NCI-H1694 treated with DMSO at 0.1 percent for 48 hours (cell line): Measurements from ENCODE around the gene CNTNAP2.
"Not testable (repeated sequence)": the region's sequence is repeated elsewhere in the genome, so short reads cannot be mapped to it uniquely, and the experiment has no call there.

ENCODE experiments used
- DNase-seq: peaks from one replicate; lab custom pipeline; 2025; lab: John Stamatoyannopoulos, UW

Gene CNTNAP2

GRCh38 chr7:148261996-148262688, 2145.5 kb downstream of the CNTNAP2 start:
- no peak for DNase-seq

DNA sequence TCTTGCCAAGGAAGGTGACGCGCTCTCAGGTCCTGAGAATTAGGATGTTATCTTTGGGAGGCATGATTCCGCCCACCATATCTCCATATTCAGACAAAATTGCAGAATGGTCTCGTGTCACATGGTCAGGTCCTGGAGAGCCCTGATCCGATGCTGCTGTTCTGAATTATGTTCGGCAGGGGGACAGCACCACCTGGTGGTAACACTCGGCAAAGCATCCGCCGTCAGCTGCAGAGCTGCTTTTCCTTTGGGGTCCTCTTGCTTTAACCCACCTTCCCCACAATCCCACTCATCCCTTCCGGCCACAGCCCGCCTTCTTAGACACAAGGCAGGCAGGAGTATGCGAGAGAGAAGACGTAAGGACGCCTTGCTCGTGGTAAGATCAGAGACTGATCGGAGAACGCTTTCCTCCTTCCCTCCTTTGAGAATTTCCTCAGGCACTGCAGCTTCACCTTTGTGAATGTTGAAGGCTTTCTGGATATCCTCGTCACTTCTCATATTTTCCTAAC, 2146.2 kb downstream of the CNTNAP2 start:
- peak; percentile 50 for DNase-seq

GRCh38 chr7:148264933-148265557, 2148.4 kb downstream of the CNTNAP2 start:
- DNase-seq = peak; percentile 82

DNA sequence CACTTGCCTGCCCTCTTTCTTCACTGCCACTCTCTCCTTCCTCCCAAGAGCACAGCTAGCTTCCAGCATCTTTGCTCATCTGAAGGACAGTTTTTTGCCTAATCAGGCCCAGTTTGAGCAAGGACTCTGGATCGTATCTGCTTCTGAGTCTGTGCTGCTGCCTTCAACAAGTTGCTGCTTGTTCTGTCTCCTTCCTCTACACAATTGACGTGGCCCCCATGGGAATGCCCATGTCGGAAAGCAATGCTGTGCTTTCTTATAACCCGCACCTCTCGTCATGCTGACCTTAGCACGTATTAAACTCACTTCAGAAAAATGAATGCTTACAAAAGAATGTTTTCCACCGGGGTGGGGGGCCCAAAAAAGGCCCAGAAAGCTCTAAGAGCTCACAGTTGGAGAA, 2149.3 kb downstream of the CNTNAP2 start:
- no peak for DNase-seq

- no peak for DNase-seq
These were observed 2150.2 kb downstream of the CNTNAP2 start for GRCh38 chr7:148266795-148267194.

DNA sequence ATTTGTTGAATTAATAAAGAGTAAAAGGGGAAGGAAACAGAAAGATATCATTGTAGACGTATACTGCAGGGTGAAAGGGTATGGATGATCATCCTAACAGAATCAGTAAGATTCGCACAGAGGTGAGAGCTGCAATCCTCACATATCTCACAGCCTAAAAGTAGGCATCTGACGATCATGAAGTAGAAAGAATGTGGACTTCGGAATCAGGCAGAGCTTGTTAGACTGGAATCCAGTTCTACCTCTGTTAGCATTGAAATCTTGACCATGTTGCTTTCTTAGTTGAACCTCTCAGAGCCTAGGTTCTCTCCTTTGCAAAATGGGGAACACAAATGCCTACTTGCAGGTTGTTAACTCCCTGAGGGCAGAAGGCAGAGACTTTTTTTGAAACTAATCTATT, 2154.0 kb downstream of the CNTNAP2 start:
- DNase-seq = no peak

- DNase-seq = no peak
These were observed 2157.5 kb downstream of the CNTNAP2 start for GRCh38 chr7:148274118-148274517.

DNA sequence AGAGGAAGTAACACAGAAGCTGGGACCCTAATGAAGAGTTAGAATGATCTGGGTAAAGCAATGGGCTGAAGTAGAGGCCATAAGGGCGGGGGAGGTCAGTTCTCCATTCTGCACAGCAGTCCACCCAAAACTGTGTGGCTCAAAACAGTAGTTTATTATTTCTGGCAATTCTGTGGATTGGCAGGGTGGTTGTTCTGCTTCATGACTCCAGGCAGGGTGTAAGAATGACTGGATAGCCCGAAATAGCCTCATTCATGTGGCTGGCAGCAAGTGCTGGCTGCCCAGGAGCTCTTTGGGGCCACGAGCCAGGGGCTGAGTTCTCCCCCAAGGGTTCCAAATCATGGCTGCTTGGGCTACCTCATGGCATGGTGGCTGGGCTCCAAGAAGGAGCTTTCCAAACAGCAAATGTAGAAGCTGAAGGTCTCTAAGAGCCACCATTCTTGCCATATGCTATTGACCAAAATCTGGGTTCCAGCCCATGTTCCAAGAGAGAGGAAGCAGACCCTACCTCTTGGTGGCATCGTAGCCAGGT, 2158.8 kb downstream of the CNTNAP2 start:
- DNase-seq = no peak

- no peak for DNase-seq
These were observed 2159.9 kb downstream of the CNTNAP2 start for GRCh38 chr7:148276314-148277041.

DNA sequence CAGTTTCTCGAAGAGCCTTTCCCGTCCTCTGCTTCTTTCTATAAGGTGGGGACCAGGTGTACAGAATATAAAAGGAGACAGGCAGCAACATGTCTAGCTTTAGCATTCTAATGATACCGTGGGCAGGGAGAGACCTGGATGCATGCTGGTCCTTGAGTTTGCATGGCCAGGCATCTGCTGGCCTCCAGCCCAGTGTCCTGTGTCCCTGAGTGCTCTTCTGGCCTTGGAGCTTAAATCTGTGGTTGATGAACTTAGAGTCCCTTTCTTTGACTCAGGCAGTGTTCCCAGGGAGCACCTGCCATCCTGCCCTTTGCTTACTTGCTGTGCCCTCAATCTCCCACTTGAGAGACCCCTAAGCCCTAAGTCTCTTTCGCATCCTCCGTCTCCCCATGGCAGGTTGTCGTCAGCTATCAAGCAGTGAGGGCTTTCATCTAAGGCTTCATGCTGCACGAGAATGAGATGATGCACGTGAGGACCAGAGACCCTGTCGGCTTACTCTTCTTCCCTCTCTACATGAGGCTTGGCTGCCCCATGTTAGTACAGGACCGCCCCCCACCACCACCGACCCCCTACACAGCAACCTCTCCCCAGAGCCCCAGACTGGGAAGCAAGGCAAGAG, 2160.6 kb downstream of the CNTNAP2 start:
- no peak for DNase-seq

DNA sequence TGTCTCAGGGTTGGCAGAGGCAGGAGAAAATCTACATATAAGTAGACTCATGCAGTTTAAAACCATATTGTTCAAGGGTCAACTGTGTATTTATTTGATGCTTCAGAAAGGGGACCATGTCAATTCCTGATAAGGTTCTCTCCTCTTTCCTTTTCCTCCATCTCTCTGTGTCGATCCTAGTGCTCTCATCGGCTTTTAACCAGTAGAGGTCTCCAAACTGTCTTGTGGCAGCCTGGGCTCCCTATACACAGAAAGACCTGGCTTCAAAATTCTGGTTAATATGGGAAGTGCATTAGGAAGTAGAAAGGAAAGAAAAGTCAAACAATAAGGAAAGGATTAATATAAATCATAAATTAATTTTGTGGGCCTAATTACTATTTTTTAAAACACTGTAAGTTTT, 2169.5 kb downstream of the CNTNAP2 start:
- DNase-seq = peak; percentile 54

- no peak for DNase-seq
These were observed 2170.9 kb downstream of the CNTNAP2 start for GRCh38 chr7:148287538-148287937.

- DNase-seq = no peak
These were observed 2172.1 kb downstream of the CNTNAP2 start for GRCh38 chr7:148288592-148289151.

- DNase-seq = no peak
These were observed 2173.0 kb downstream of the CNTNAP2 start for GRCh38 chr7:148289630-148290029.

DNA sequence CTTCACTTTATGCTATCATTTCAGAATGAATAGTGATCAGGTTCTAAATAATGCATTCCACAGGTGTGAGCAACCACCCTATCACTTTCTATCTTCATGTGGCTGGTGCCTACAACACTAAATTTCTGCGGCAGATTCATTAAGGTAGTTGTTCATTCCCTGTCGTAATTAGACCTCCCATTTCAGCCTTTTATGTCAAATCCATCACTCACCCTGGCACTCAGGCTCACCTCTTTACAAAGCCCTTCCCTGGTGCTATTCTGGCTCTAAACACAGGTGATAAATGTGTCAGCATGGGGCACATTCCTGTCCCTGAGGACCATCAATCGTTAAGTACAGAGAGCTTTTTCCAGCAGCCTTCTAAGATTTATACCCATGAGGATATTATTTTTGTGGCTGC, 2173.9 kb downstream of the CNTNAP2 start:
- DNase-seq = no peak

DNA sequence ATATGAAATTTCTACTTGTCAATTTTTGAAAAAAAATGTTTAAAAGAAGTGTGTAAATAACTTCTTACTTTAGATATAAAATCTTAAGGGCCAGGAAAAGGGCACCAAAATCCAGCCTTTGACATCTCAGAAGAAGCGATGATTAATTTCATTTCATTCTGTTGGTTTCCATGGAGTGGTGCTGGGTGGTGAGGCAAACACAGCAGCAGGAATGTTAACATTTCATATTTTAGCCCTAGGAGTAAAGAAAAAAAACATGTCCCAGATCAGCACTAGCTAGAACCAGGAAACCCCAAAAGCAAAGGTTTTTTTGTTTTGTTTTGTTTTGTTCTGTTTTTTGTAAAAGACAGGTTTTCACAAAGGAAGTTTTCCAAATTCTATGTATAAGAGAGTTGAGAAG, 2175.2 kb downstream of the CNTNAP2 start:
- DNase-seq = no peak

- DNase-seq = no peak
These were observed 2180.5 kb downstream of the CNTNAP2 start for GRCh38 chr7:148296994-148297644.

DNA sequence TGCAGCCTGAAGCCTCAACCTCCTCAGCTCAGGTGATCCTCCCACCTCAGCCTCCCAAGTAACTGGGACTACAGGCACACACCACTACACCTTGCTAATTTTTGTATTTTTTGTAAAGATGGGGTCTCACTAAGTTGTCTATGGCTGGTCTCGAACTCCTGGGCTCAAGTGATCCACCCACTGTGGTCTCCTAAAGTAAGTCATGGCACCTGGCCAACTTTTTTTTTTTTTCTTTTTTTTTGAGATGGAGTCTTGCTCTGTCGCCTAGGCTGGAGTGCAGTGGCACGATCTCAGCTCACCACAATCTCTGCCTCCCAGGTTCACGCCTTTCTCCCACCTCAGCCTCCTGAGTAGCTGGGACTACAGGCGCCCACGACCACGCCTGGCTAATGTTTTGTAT, 2182.2 kb downstream of the CNTNAP2 start:
- DNase-seq = not testable (repeated sequence)

GRCh38 chr7:148299350-148300276, 2183.0 kb downstream of the CNTNAP2 start:
- DNase-seq = no peak

DNA sequence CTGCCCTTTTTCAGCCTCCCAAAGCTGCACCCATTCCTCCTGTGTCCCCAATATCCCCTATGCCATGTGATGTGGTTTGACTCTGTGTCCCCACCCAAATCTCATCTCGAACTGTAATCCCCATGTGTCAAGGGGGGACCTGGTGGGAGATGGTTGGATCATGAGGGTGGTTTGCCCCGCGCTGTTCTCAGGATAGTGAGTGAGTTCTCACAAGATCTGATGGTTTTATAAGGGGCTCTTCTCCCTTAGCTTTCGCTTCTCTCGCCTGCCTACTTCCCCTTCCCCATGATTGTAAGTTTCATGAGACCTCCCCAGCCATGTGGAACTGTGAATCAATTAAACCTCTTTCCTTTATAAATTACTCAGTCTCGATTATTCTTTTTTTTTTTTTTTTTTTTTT, 2185.8 kb downstream of the CNTNAP2 start:
- DNase-seq = not testable (repeated sequence)
